GM12878 (cell line): ENCODE results near the gene SPNS1.
"Not testable (repeated sequence)": the region's sequence is repeated elsewhere in the genome, so short reads cannot be mapped to it uniquely, and the experiment has no call there.

Experiments
- BHLHE40 ChIP-seq, 2 experiments: fragments of 450-650 bp in 1 of 2; IDR thresholded peaks; 2 replicates each; pipeline ENCODE4 v1.6.1; 2011 to 2017; ENCODE audit warnings: low read depth in 2 of 2, borderline replicate concordance in 1 of 2, improper control_type of control experiment in 1 of 2, low read length in 1 of 2, mild to moderate bottlenecking in 1 of 2
- CTCF ChIP-seq, 3 experiments: IDR thresholded peaks in 2 of 3; conservative IDR thresholded peaks in 1 of 3; 2 replicates each; pipeline ENCODE4 v1.5.1; 2011; ENCODE audit warnings: low read depth in 3 of 3, low read length in 3 of 3, mild to moderate bottlenecking in 3 of 3, control low read depth in 2 of 3, moderate library complexity in 2 of 3, inconsistent platforms in 1 of 3, mixed read lengths in 1 of 3; ENCODE audit not compliant: control insufficient read depth in 2 of 3, insufficient read depth in 1 of 3; ENCODE audit errors: extremely low read depth in 1 of 3
- EP300 ChIP-seq, 2 experiments: fragments of 150-350 bp in 1 of 2; IDR thresholded peaks; 2 replicates each; pipeline ENCODE4 v1.6.1; 2011 to 2012; ENCODE audit warnings: low read depth in 2 of 2, low read length in 2 of 2, borderline replicate concordance in 1 of 2, improper control_type of control experiment in 1 of 2, inconsistent platforms in 1 of 2; ENCODE audit not compliant: control insufficient read depth in 1 of 2
- EZH2 ChIP-seq: IDR thresholded peaks from 2 replicates; pipeline ENCODE4 v1.6.1; 2012; ENCODE audit warnings: low read depth, mild to moderate bottlenecking, control low read depth, inconsistent platforms, low read length, borderline replicate concordance; ENCODE audit not compliant: control insufficient read depth
- FOS ChIP-seq: IDR thresholded peaks from 3 replicates; pipeline ENCODE4 v1.6.1; 2011; ENCODE audit warnings: borderline replicate concordance; ENCODE audit not compliant: insufficient read length; ENCODE audit errors: extremely low read depth
- MAX ChIP-seq: IDR thresholded peaks from 2 replicates; pipeline ENCODE4 v1.6.1; 2012; ENCODE audit warnings: low read depth, low read length, improper control_type of control experiment
- MEF2A ChIP-seq: IDR thresholded peaks from 2 replicates; pipeline ENCODE4 v1.6.1; 2011; ENCODE audit warnings: low read depth, mild to moderate bottlenecking, low read length, moderate library complexity; ENCODE audit not compliant: insufficient read depth
- NBN ChIP-seq: fragments of 450-650 bp; IDR thresholded peaks from 2 replicates; pipeline ENCODE4 v1.6.1; 2016
- POLR2A ChIP-seq: IDR thresholded peaks from 2 replicates; pipeline ENCODE4 v1.6.1; 2011; ENCODE audit warnings: low read depth, mild to moderate bottlenecking, low read length
- SUZ12 ChIP-seq: fragments of 200-600 bp; sonication (generic); IDR thresholded peaks from one replicate; pipeline ENCODE4 v1.6.1; 2018; ENCODE audit warnings: antibody characterized with exemption, mild to moderate bottlenecking; ENCODE audit not compliant: unreplicated experiment
- TAF1 ChIP-seq: IDR thresholded peaks from 2 replicates; pipeline ENCODE4 v1.6.1; 2011; ENCODE audit warnings: mild to moderate bottlenecking, low read depth, low read length, borderline replicate concordance
- TBL1XR1 ChIP-seq: IDR thresholded peaks from 2 replicates; pipeline ENCODE4 v1.6.1; 2012; ENCODE audit warnings: low read depth, low read length, improper control_type of control experiment
- TCF12 ChIP-seq: IDR thresholded peaks from 2 replicates; pipeline ENCODE4 v1.6.1; 2011; ENCODE audit warnings: low read depth, mild to moderate bottlenecking, low read length
- ZBTB40 ChIP-seq: fragments of 450-650 bp; IDR thresholded peaks from 2 replicates; pipeline ENCODE4 v1.6.1; 2016; ENCODE audit warnings: mild to moderate bottlenecking, moderate library complexity, borderline replicate concordance

DNA sequence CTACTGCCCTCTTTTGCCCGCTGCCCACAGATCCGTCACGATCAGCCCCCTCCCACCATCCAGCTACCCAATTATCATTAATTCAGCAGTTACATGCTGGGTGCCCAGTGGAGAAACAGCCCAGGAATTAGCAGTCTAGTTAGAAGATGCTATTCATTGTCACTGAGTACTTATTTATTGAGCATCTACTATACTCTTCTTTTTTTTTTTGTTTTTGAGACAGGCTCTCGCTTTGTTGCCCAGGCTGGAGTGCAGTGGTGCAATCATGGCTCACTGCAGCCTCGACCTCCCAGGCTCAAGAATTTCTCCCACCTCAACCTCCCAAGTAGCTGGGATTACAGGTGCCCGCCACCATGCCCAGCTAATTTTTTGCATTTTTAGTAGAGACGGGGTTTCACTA lies 34.8 kb upstream of the SPNS1 start:
- TF ChIP-seq POLR2A; MEF2A; EP300 (IDR thresholded peaks at IDR 0.05; ENCODE audit: borderline replicate concordance in 1 of 2, control insufficient read depth in 1 of 2, low read depth in 2 of 2, low read length in 2 of 2); EZH2; NBN; CTCF (IDR thresholded peaks at IDR 0.05 in 2 of 3, conservative IDR thresholded peaks at IDR 0.05 in 1 of 3; ENCODE audit: control insufficient read depth in 2 of 3, extremely low read depth in 1 of 3, insufficient read depth in 1 of 3, low read depth in 3 of 3, low read length in 3 of 3); SUZ12; TCF12; TAF1; TBL1XR1; BHLHE40 (IDR thresholded peaks at IDR 0.05; ENCODE audit: borderline replicate concordance in 1 of 2, low read depth in 2 of 2, low read length in 1 of 2); MAX; ZBTB40; FOS: not testable (repeated sequence)
